Measurements from ENCODE around the gene MAGEB4. TPM values are rescaled to one million over a fixed set of nuclear protein-coding genes. Genes with fewer than 3 reads are reported as not detected.
A peak's percentile ranks its signal among the peaks of the same experiment; 100 is the strongest.

The MAGEB4 gene
- total and polyA plus RNA-seq, 2 donors (not counting 1 experiment from before 2014, with no cell fraction given) = not detected

DNA sequence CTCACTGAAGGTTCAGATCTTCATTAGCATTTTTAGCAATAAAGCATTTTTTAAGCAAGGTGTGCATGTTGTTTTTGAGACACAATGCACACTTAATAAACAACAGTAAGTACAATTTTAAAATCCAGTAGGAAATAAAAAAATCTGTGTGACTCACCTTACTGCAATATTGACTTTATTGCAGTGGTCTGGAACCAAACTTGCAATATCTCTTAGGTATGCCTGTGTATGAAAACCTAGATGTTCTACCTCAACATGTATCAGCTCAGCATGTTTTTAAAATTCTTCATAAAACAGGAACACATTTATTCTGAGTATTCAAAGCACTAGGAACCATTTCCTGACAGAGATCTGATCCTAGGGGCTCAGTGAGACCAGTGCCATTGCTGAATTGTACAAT, 40.7 kb downstream of the MAGEB4 start:
- peak overlapping the region; percentile 92 for H3K27ac ChIP-seq (ENCODE audit: insufficient read depth, low read length)
- no peaks in the 10 kb centered on the region for H4K20me1 ChIP-seq (ENCODE audit: control insufficient read depth, extremely low read depth, insufficient read depth, low read length)
- peak in 1 of 2 donors; percentile 25 for DNase-seq (ENCODE audit: low read depth in 2 of 2)
- H3K4me3 ChIP-seq (replicated peaks in 1 of 4; ENCODE audit: control extremely low read depth in 1 of 4, insufficient read depth in 1 of 4, low read depth in 3 of 4, low read length in 4 of 4) = no peak overlapping the region
- H3K4me2 ChIP-seq (ENCODE audit: extremely low read depth, insufficient read depth, low read length) = no peak overlapping the region
- no peaks in the 10 kb centered on the region for H3K27me3 ChIP-seq (ENCODE audit: control insufficient read depth, insufficient read depth, low read length)
- H3K9me3 ChIP-seq (ENCODE audit: control insufficient read depth, insufficient read depth, low read depth, low read length) = no peaks in the 10 kb centered on the region
- H3K4me1 ChIP-seq (ENCODE audit: control insufficient read depth, extremely low read depth, insufficient read depth, low read length) = peaks cover 2% of the 10 kb centered on the region
- no peak overlapping the region for H2AFZ ChIP-seq (ENCODE audit: low read length)
- H3K36me3 ChIP-seq (ENCODE audit: control insufficient read depth, insufficient read depth, low read length) = no peaks in the 10 kb centered on the region
- no peak overlapping the region for H3K9ac ChIP-seq (ENCODE audit: insufficient read depth, low read length)
- TF ChIP-seq, protein P1, sequence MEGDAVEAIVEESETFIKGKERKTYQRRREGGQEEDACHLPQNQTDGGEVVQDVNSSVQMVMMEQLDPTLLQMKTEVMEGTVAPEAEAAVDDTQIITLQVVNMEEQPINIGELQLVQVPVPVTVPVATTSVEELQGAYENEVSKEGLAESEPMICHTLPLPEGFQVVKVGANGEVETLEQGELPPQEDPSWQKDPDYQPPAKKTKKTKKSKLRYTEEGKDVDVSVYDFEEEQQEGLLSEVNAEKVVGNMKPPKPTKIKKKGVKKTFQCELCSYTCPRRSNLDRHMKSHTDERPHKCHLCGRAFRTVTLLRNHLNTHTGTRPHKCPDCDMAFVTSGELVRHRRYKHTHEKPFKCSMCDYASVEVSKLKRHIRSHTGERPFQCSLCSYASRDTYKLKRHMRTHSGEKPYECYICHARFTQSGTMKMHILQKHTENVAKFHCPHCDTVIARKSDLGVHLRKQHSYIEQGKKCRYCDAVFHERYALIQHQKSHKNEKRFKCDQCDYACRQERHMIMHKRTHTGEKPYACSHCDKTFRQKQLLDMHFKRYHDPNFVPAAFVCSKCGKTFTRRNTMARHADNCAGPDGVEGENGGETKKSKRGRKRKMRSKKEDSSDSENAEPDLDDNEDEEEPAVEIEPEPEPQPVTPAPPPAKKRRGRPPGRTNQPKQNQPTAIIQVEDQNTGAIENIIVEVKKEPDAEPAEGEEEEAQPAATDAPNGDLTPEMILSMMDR (conservative IDR thresholded peaks at IDR 0.05 in 1 of 2, IDR thresholded peaks at IDR 0.05 in 1 of 2; ENCODE audit: low read depth in 1 of 2, low read length in 2 of 2) = no peak
- TF ChIP-seq EZH2 (IDR thresholded peaks at IDR 0.05; ENCODE audit: low read length, missing control alignments) = no peak
- no peaks in the 10 kb centered on the region for H3K79me2 ChIP-seq (ENCODE audit: control insufficient read depth, insufficient read depth, low read length)

DNA sequence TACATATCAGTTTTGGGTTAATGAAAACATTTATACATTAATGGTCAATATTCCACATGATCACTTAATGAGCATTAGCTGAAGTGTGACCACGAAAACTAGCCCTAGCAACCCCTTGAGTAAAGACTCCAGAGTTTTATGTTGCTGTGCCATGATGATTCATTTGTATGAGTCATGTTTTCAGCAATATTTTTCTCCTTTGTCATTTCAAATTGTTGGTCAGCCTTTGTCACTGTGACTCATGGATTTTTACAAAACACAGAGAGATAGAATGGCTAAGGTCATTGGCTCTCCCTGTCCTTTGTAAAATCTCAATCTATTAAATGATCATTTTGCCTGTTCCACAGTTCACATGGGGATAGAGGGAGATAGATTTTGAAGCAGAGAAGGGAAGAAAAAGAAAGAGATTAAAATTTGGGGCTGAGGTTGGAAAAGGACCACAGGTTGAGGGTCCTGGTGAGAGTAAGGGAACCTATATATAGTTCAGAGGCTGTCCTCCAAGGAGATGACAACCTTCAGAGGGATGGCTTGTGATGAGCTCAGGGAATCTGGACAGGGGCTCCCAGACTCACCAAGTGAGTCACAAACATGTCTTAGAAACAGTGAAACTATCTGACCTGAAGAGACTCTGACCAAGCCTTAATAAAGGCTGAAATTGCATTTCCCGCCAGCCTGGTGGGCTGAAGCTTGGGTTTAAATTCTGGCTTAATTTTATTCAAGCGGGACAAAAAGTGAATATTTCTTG, 41.8 kb downstream of the MAGEB4 start:
- Histone ChIP-seq H4K20me1 (ENCODE audit: control insufficient read depth, extremely low read depth, insufficient read depth, low read length) (no peaks in the 10 kb centered on the region), H3K9ac (ENCODE audit: insufficient read depth, low read length) (peak overlapping the region; percentile 42), H3K9me3 (ENCODE audit: control insufficient read depth, insufficient read depth, low read depth, low read length) (no peaks in the 10 kb centered on the region), H3K4me2 (ENCODE audit: extremely low read depth, insufficient read depth, low read length) (no peak overlapping the region), H3K79me2 (ENCODE audit: control insufficient read depth, insufficient read depth, low read length) (no peaks in the 10 kb centered on the region), H3K36me3 (ENCODE audit: control insufficient read depth, insufficient read depth, low read length) (no peaks in the 10 kb centered on the region), H3K4me3 (replicated peaks in 1 of 4; ENCODE audit: control extremely low read depth in 1 of 4, insufficient read depth in 1 of 4, low read depth in 3 of 4, low read length in 4 of 4) (no peak overlapping the region), H3K4me1 (ENCODE audit: control insufficient read depth, extremely low read depth, insufficient read depth, low read length) (peaks cover 2% of the 10 kb centered on the region), H3K27me3 (ENCODE audit: control insufficient read depth, insufficient read depth, low read length) (no peaks in the 10 kb centered on the region), H3K27ac (ENCODE audit: insufficient read depth, low read length) (peak overlapping the region; percentile 92), H2AFZ (ENCODE audit: low read length) (no peak overlapping the region)
- TF ChIP-seq, protein P1 (conservative IDR thresholded peaks at IDR 0.05 in 1 of 2, IDR thresholded peaks at IDR 0.05 in 1 of 2; ENCODE audit: low read depth in 1 of 2, low read length in 2 of 2) = no peak
- TF ChIP-seq EZH2 (IDR thresholded peaks at IDR 0.05; ENCODE audit: low read length, missing control alignments) = no peak
- DNase-seq (ENCODE audit: low read depth in 2 of 2) = peak; percentile 91

Other genes with a start within 250 kb of the MAGEB4 start
- gene MAGEB2, start 26.4 kb upstream of the MAGEB4 start, total RNA-seq = not detected in 2 replicates
- not detected in 2 replicates for gene MAGEB2, start 26.4 kb upstream of the MAGEB4 start, polyA plus RNA-seq
- gene MAGEB3, start 11.3 kb upstream of the MAGEB4 start, total RNA-seq = not detected in 2 replicates
- gene MAGEB3, start 11.3 kb upstream of the MAGEB4 start, polyA plus RNA-seq = not detected in 2 replicates
- not detected in 2 replicates for gene MAGEB1, start 5.1 kb downstream of the MAGEB4 start, total RNA-seq
- gene MAGEB1, start 5.1 kb downstream of the MAGEB4 start, polyA plus RNA-seq = not detected in 2 replicates
- 1.8 and 4.6 TPM in 2 replicates for gene NR0B1, start 67.4 kb downstream of the MAGEB4 start, total RNA-seq
- gene NR0B1, start 67.4 kb downstream of the MAGEB4 start, polyA plus RNA-seq = 0.16 TPM in 1 of 2 replicates, not detected in the other